Osteocyte (in vitro differentiated cells): ENCODE data around the gene IL2RA. TPM values are rescaled to one million over a fixed set of nuclear protein-coding genes. Genes with fewer than 3 reads are reported as not detected.
"Not testable (repeated sequence)": the region's sequence is repeated elsewhere in the genome, so short reads cannot be mapped to it uniquely, and the experiment has no call there.

ENCODE experiments used
- DNase-seq: peaks from one replicate; pipeline ENCODE4 v3.0.0; 2021; ENCODE audit warnings: mixed read lengths; ENCODE audit not compliant: unreplicated experiment; ENCODE audit errors: extremely low spot score
- H3K27ac Mint-ChIP-seq: one replicate; pipeline ENCODE4 v1.8.0; 2021; ENCODE audit warnings: mild to moderate bottlenecking, mixed read lengths; ENCODE audit not compliant: unreplicated experiment
- H3K27me3 Mint-ChIP-seq: one replicate; pipeline ENCODE4 v1.8.0; 2021; ENCODE audit warnings: mixed read lengths; ENCODE audit not compliant: unreplicated experiment
- H3K36me3 Mint-ChIP-seq: one replicate; pipeline ENCODE4 v1.8.0; 2021; ENCODE audit warnings: mixed read lengths; ENCODE audit not compliant: unreplicated experiment
- H3K4me1 Mint-ChIP-seq: one replicate; pipeline ENCODE4 v1.8.0; 2021; ENCODE audit warnings: mixed read lengths; ENCODE audit not compliant: unreplicated experiment
- H3K4me3 Mint-ChIP-seq: one replicate; pipeline ENCODE4 v1.8.0; 2021; ENCODE audit warnings: mild to moderate bottlenecking, moderate library complexity, mixed read lengths; ENCODE audit not compliant: unreplicated experiment
- H3K9me3 Mint-ChIP-seq: one replicate; pipeline ENCODE4 v1.8.0; 2021; ENCODE audit warnings: mixed read lengths; ENCODE audit not compliant: unreplicated experiment
- total RNA-seq: library from RNA; stranded (reverse); gene quantifications from 2 replicates; pipeline ENCODE4 v1.2.1, GENCODE V29; 2021
- TF ChIP-seq, protein P1 (sequence below): fragments of 200-600 bp; sonication (generic); IDR thresholded peaks from 2 replicates; pipeline ENCODE4 v1.5.0; 2021; ENCODE audit warnings: antibody characterized with exemption, mild to moderate bottlenecking, moderate library complexity

IL2RA gene
- total RNA-seq, 1 donor from 2014 or later: not detected

DNA sequence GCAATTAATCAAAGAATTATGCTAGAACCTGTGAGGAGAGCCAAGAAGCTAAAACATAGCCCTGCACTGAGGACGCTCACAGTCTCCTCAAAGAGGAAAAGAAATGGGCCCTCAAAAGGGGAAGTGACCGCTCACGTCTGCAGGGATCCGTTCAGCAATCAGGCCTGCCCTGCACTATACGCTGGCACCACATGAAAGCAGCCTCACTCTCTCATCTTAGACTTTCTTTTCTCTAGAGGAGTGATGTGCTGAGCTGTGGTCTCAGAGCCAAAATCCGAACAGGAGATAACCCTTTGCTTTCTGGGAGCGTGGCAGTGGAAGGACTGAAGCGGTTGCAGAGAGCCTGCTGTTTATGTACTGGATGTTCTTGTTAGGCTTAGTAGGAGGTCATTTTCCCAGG is 6.3 kb upstream of the IL2RA start:
- peaks cover 35% of the 10 kb centered on the region for H3K27me3 Mint-ChIP-seq
- DNase-seq: no peak

GRCh38 chr10:6068006-6068405 is 5.8 kb upstream of the IL2RA start:
- no peaks in the 10 kb centered on the region for H3K4me1 Mint-ChIP-seq
- no peak for DNase-seq
- H3K36me3 Mint-ChIP-seq: no peaks in the 10 kb centered on the region
- H3K9me3 Mint-ChIP-seq: no peaks in the 10 kb centered on the region
- H3K27ac Mint-ChIP-seq: no peak overlapping the region
- H3K27me3 Mint-ChIP-seq: peaks cover 32% of the 10 kb centered on the region
- TF ChIP-seq, protein P1, sequence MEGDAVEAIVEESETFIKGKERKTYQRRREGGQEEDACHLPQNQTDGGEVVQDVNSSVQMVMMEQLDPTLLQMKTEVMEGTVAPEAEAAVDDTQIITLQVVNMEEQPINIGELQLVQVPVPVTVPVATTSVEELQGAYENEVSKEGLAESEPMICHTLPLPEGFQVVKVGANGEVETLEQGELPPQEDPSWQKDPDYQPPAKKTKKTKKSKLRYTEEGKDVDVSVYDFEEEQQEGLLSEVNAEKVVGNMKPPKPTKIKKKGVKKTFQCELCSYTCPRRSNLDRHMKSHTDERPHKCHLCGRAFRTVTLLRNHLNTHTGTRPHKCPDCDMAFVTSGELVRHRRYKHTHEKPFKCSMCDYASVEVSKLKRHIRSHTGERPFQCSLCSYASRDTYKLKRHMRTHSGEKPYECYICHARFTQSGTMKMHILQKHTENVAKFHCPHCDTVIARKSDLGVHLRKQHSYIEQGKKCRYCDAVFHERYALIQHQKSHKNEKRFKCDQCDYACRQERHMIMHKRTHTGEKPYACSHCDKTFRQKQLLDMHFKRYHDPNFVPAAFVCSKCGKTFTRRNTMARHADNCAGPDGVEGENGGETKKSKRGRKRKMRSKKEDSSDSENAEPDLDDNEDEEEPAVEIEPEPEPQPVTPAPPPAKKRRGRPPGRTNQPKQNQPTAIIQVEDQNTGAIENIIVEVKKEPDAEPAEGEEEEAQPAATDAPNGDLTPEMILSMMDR: no peak
- no peak overlapping the region for H3K4me3 Mint-ChIP-seq

More for the DNA sequence above, 6.3 kb upstream of the IL2RA start:
- H3K27ac Mint-ChIP-seq: no peak overlapping the region
- no peaks in the 10 kb centered on the region for H3K36me3 Mint-ChIP-seq
- no peak overlapping the region for H3K4me3 Mint-ChIP-seq
- H3K9me3 Mint-ChIP-seq: no peaks in the 10 kb centered on the region
- no peaks in the 10 kb centered on the region for H3K4me1 Mint-ChIP-seq
- TF ChIP-seq, protein P1: no peak

DNA sequence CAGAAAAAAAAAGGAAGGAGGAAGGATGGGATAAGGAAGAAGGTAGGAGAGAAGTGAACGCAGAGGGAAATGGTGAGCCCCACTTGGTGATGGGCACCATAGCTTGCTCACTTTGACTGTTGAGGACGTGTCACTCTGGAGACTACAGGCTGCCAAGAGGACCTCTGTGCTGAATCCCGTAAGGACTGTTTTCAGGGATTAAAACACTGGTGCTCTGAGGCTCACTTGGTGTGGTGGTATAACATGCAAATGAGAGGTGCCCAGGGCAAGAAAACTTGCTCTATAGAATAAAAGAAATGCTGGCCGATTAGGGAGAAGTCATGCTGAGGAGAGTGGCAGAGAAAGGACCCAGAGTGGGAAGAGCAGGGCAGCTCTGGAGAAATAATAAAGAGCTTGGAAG is 5.3 kb upstream of the IL2RA start:
- Mint-ChIP-seq H3K27ac (no peak overlapping the region), H3K27me3 (peaks cover 31% of the 10 kb centered on the region)

DNA sequence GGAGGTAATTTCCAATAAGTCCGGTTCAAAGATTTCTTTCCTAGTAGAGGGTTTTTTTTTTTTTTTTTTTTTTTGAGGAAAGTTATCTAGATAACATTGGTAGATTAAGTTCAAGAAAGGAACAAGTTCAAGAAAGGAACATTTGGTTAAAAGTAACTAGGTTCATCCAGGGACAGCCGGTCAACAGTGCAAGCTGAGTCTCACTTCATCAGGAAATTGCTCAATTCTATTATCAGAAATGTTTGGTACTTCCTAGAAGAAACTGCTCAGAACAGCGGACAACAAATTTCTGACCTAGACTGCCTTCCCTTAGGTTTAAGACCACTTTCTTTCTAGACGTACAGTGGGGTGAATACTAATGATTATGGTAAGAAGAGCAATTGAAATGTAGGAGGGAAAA is 3.7 kb upstream of the IL2RA start:
- no peak for DNase-seq
- H3K27me3 Mint-ChIP-seq: peaks cover 22% of the 10 kb centered on the region
- no peaks in the 10 kb centered on the region for H3K9me3 Mint-ChIP-seq
- no peak overlapping the region for H3K4me3 Mint-ChIP-seq
- H3K36me3 Mint-ChIP-seq: no peaks in the 10 kb centered on the region
- no peak overlapping the region for H3K27ac Mint-ChIP-seq
- TF ChIP-seq, protein P1: no peak
- H3K4me1 Mint-ChIP-seq: no peaks in the 10 kb centered on the region

More for the DNA sequence above, 5.3 kb upstream of the IL2RA start:
- Mint-ChIP-seq H3K36me3 (no peaks in the 10 kb centered on the region), H3K9me3 (no peaks in the 10 kb centered on the region), H3K4me1 (no peaks in the 10 kb centered on the region), H3K4me3 (no peak overlapping the region)
- TF ChIP-seq, protein P1: no peak
- no peak for DNase-seq

DNA sequence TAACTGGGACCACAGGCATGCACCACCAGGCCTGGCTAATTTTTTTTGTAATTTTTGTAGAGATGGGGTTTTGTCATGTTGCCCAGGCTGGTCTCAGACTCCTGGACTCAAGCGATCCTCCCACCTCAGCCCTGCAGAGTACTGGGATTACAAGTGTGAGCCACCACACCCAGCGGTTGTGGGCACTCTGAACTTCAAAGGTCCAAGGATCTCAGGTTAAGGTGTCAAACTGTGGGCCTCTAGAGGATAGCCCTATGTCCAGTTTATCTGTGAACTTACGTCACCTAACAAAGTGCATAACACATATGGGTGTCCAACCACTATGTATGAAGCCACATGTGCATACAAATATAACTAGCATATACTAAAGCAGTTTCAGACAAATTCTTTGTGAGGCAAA is 3.2 kb upstream of the IL2RA start:
- Mint-ChIP-seq H3K27ac (no peak overlapping the region), H3K4me3 (no peak overlapping the region), H3K36me3 (no peaks in the 10 kb centered on the region), H3K27me3 (peaks cover 18% of the 10 kb centered on the region), H3K4me1 (no peaks in the 10 kb centered on the region), H3K9me3 (no peaks in the 10 kb centered on the region)
- TF ChIP-seq, protein P1: no peak
- DNase-seq: no peak

- not testable (repeated sequence) for H3K4me1 Mint-ChIP-seq, H3K9me3 Mint-ChIP-seq, H3K4me3 Mint-ChIP-seq
These were observed 2.6 kb upstream of the IL2RA start for GRCh38 chr10:6064726-6065125.

More at GRCh38 chr10:6064726-6065125, 2.6 kb upstream of the IL2RA start:
- peaks cover 20% of the 10 kb centered on the region for H3K27me3 Mint-ChIP-seq
- not testable (repeated sequence) for DNase-seq, H3K27ac Mint-ChIP-seq, H3K36me3 Mint-ChIP-seq
